HepG2 (cell line): ENCODE data around the gene PPP1R3F. TPM values are rescaled to one million over a fixed set of nuclear protein-coding genes. Genes with fewer than 3 reads are reported as not detected.

Experiments used
- ATAC-seq: fragments of 200-7000 bp; cut with Tn5 transposase; 3 replicates; pipeline ENCODE4 v1.9.1; 2020; ENCODE audit warnings: mild to moderate bottlenecking, moderate library complexity
- BruUV-seq: library from RNA; stranded (reverse); fragments of 400-500 nt; replicated peaks from 2 replicates; lab custom pipeline; 2021; lab: Mats Ljungman, UMichigan
- CTCF ChIA-PET: fragments of 300-600 bp; formaldehyde crosslinking; extraction: SDS; loops from one replicate; lab custom pipeline; 2021; ENCODE audit warnings: low total read pairs, inconsistent platforms, low intra/inter-chr PET ratio; lab: Yijun Ruan, JAX
- POLR2A ChIA-PET: fragments of 350-600 bp; sonication (Branson Sonifier 250); formaldehyde crosslinking; loops from one replicate; lab custom pipeline; 2020; ENCODE audit warnings: antibody characterized with exemption, inconsistent platforms; lab: Yijun Ruan, JAX
- DNase-seq: peaks from one replicate; pipeline ENCODE4 v3.0.0-alpha.2; 2015; ENCODE audit warnings: low spot score
- FAIRE-seq: peaks from 3 replicates; lab custom pipeline; 2011; peaks lifted over from hg19 to GRCh38; lab: Jason Lieb, UNC
- H2AFZ ChIP-seq: one replicate; pipeline ENCODE4 v1.6.1; 2011; ENCODE audit warnings: low read length, inconsistent platforms
- H3K27ac ChIP-seq: fragments of 300-600 bp; 3 replicates; pipeline ENCODE4 v1.8.0; 2011; ENCODE audit warnings: mixed run types, mild to moderate bottlenecking, mixed read lengths, low read length, inconsistent platforms; ENCODE audit not compliant: insufficient read depth; ENCODE audit errors: extremely low read length
- H3K27me3 ChIP-seq, 2 experiments: fragments of 200-600 bp in 1 of 2; 2 replicates in 1 of 2; 3 replicates in 1 of 2; pipeline versions ENCODE4 v1.6.0 to v1.8.0; 2011; ENCODE audit warnings: low read length in 2 of 2, mild to moderate bottlenecking in 2 of 2, moderate library complexity in 2 of 2, inconsistent platforms in 1 of 2; ENCODE audit not compliant: insufficient read depth in 2 of 2, control insufficient read depth in 1 of 2
- H3K36me3 ChIP-seq, 2 experiments: fragments of 200-600 bp in 1 of 2; replicated peaks in 1 of 2; 2 replicates in 1 of 2; 3 replicates in 1 of 2; pipeline versions ENCODE4 v1.5.1 to v1.8.0; 2011; ENCODE audit warnings: low read length in 2 of 2, inconsistent platforms in 1 of 2; ENCODE audit not compliant: insufficient read depth in 2 of 2, control insufficient read depth in 1 of 2
- H3K4me1 ChIP-seq: 2 replicates; pipeline ENCODE4 v1.5.1; 2012; ENCODE audit warnings: low read length, inconsistent platforms; ENCODE audit not compliant: insufficient read depth
- H3K4me2 ChIP-seq: 2 replicates; pipeline ENCODE4 v1.6.0; 2011; ENCODE audit warnings: low read depth, low read length, inconsistent platforms
- H3K4me3 ChIP-seq, 3 experiments: fragments of 200-600 bp in 1 of 3; sonication (generic), shearing (Covaris generic) in 1 of 3; replicated peaks in 1 of 3; 2 replicates each; pipeline ENCODE4 v1.5.1; 2011 to 2016; ENCODE audit warnings: low read length in 3 of 3, inconsistent platforms in 2 of 3, low read depth in 2 of 3, mild to moderate bottlenecking in 2 of 3, control low read depth in 1 of 3, mixed read lengths in 1 of 3; ENCODE audit not compliant: insufficient read depth in 1 of 3
- H3K79me2 ChIP-seq: one replicate; pipeline ENCODE4 v1.6.1; 2011; ENCODE audit warnings: low read length, inconsistent platforms; ENCODE audit not compliant: insufficient read depth
- H3K9ac ChIP-seq: 2 replicates; pipeline ENCODE4 v1.6.0; 2011; ENCODE audit warnings: mild to moderate bottlenecking, low read depth, low read length, inconsistent platforms; ENCODE audit not compliant: insufficient read depth
- H3K9me3 ChIP-seq: 2 replicates; pipeline ENCODE4 v1.5.1; 2012; ENCODE audit warnings: mild to moderate bottlenecking, low read length
- H4K20me1 ChIP-seq: 2 replicates; pipeline ENCODE4 v1.6.0; 2011; ENCODE audit warnings: inconsistent platforms, mild to moderate bottlenecking, low read length, moderate library complexity; ENCODE audit not compliant: insufficient read depth
- BHLHE40 ChIP-seq: IDR thresholded peaks from 2 replicates; pipeline ENCODE4 v1.6.1; 2011; ENCODE audit warnings: low read length, improper control_type of control experiment
- NFKBIZ ChIP-seq: IDR thresholded peaks from 2 replicates; pipeline ENCODE4 v1.6.1; 2018; ENCODE audit warnings: missing genetic modification reagents, missing compliant biosample characterization
- SIN3B ChIP-seq: fragments of 150-350 bp; IDR thresholded peaks from 2 replicates; pipeline ENCODE4 v1.6.1; 2014; ENCODE audit warnings: low read length
- SKI ChIP-seq: fragments of 450-650 bp; IDR thresholded peaks from one replicate; pipeline ENCODE4 v1.6.1; 2018; ENCODE audit warnings: mild to moderate bottlenecking; ENCODE audit not compliant: partially characterized antibody
- SP2 ChIP-seq: sonication (generic); formaldehyde crosslinking; IDR thresholded peaks from 2 replicates; pipeline ENCODE4 v1.5.1; 2020; ENCODE audit warnings: mild to moderate bottlenecking, missing genetic modification reagents
- ZNF207 ChIP-seq: fragments of 450-650 bp; IDR thresholded peaks from 2 replicates; pipeline ENCODE4 v1.6.1; 2016; ENCODE audit warnings: antibody characterized with exemption, borderline replicate concordance
- ZNF33B ChIP-seq: sonication (generic); formaldehyde crosslinking; IDR thresholded peaks from 2 replicates; pipeline ENCODE4 v1.5.1; 2020; ENCODE audit warnings: mild to moderate bottlenecking, missing genetic modification reagents
- ZNF407 ChIP-seq: sonication (generic); formaldehyde crosslinking; IDR thresholded peaks from one replicate; pipeline ENCODE4 v1.5.1; 2020; ENCODE audit warnings: mild to moderate bottlenecking, missing genetic modification reagents; ENCODE audit errors: not compliant biosample characterization
- ZNF629 ChIP-seq: sonication (generic); formaldehyde crosslinking; conservative IDR thresholded peaks from 2 replicates; pipeline ENCODE4 v1.5.0; 2020; ENCODE audit warnings: missing genetic modification reagents
- WGBS: methylation state at CpG from one replicate; pipeline ENCODE4 v1.1.6; 2017; ENCODE audit warnings: low lambda C conversion rate; 5-methylcytosine and 5-hydroxymethylcytosine counted together
- in situ Hi-C: cut with HindIII; loops from 2 replicates; pipeline ENCODE4 v1.10.0; 2017; ENCODE audit warnings: low pct_unique_long_range_greater_than_20kb; ENCODE audit not compliant: extremely low pct_ligation_motif_present
- intact Hi-C: fragments of 100-400 bp; cut with micrococcal nuclease; formaldehyde crosslinking; loops from one replicate; pipeline ENCODE4 v1.10.0; 2022; ENCODE audit not compliant: unreplicated experiment
- polyA plus RNA-seq, 8 experiments: library from polyadenylated mRNA; depleted of rRNA in 3 of 8; stranded (reverse) in 7 of 8; unstranded in 1 of 8; fragments of >200 nt; fragmentation: Illumina TruSeq in 4 of 8; extraction: Trizol in 4 of 8; gene quantifications; 2 replicates each; pipeline versions ENCODE4 v1.2.1 to v1.2.3, GENCODE V29; 2011 to 2016; ENCODE audit warnings: low read depth in 4 of 8, missing spikeins in 1 of 8, mixed read lengths in 1 of 8; ENCODE audit not compliant: insufficient read depth in 1 of 8
- total RNA-seq, 5 experiments: library from RNA; depleted of rRNA; stranded (reverse); fragments of >200 nt; fragmentation: Illumina TruSeq; extraction: Trizol; gene quantifications; 2 replicates each; pipeline ENCODE4 v1.2.3, GENCODE V29; 2016; ENCODE audit warnings: low read depth in 1 of 5

The PPP1R3F gene
- total and polyA plus RNA-seq, 2 of the 13 experiments (the other 11 are each of a cell fraction or from before 2014, with no cell fraction given), result 0.82 to 0.84 TPM

GRCh38 chrX:49256268-49256995, 13.2 kb upstream of the PPP1R3F start:
- in situ Hi-C loops (no loop called here), intact Hi-C loops (no loop called here)
- H3K9me3 ChIP-seq, result no peaks in the 10 kb centered on the region
- no peak for FAIRE-seq
- H3K36me3 ChIP-seq, result no peaks in the 10 kb centered on the region
- no TSS peak for BruUV-seq
- H3K27ac ChIP-seq, result no peak overlapping the region
- no peak overlapping the region for H3K9ac ChIP-seq
- WGBS, result no CpG with 5 or more reads among the region's 9 CpGs
- H3K4me1 ChIP-seq, result peaks cover 11% of the 10 kb centered on the region
- ChIA-PET CTCF (no interaction called here), POLR2A (interaction anchor here (1.2 kb wide), 1 partner anchor 13 kb away, joined by 5 read pairs; the partner anchor contains the start of gene PPP1R3F)
- H2AFZ ChIP-seq, result no peak overlapping the region
- no peak overlapping the region for H3K4me2 ChIP-seq
- no peaks in the 10 kb centered on the region for H4K20me1 ChIP-seq
- DNase-seq, result no peak
- H3K27me3 ChIP-seq, result no peaks in the 10 kb centered on the region
- TF ChIP-seq ZNF629 (CRISPR knock-in tag), result peak; percentile 32; the same call in 1 of the 2 replicates
- TF ChIP-seq NFKBIZ (CRISPR knock-in tag), result no peak
- H3K79me2 ChIP-seq, result no peaks in the 10 kb centered on the region
- ATAC-seq, result no peak
- H3K4me3 ChIP-seq, result no peak overlapping the region

DNA sequence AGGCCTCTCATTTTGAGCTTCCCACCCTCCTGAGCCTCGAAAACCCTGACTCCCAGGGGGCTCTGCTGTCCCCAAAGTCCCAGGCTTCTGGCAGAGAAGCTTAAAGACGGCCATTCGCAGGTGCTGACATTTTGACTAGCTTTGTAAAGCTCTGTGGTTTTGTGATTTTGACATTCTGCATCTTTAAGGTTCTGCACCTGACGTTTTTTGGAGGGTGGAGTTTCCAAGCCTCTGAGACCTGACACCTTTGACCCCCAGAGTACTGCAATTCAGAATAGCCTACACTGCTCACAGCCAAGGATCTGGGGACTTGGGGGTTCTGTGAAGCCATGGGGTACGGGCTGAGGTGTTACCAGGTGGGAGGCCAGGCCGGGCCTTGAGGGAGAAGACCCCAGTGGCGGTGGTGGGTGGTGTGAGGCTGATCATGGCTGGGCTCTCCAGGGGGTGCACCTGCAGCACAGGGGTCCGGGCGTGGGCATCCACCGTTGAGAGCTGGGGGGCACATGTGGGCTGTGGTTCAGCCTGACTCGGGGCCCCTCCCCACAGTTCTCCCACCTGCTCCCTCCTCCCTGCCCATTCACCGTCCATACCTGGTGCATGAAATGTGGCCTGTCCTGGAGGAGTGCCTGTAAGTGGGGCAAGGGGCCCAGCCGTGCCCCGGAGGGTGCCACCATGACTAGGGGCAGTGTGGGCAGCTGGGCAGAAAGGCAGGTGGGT, 12.4 kb upstream of the PPP1R3F start:
- Histone ChIP-seq H3K4me1 (peaks cover 11% of the 10 kb centered on the region), H2AFZ (no peak overlapping the region), H3K27me3 (no peaks in the 10 kb centered on the region), H4K20me1 (no peaks in the 10 kb centered on the region), H3K4me2 (no peak overlapping the region), H3K9ac (no peak overlapping the region), H3K36me3 (no peaks in the 10 kb centered on the region), H3K4me3 (no peak overlapping the region), H3K9me3 (no peaks in the 10 kb centered on the region), H3K27ac (no peak overlapping the region), H3K79me2 (no peaks in the 10 kb centered on the region)
- BruUV-seq, result no TSS peak
- ATAC-seq (no peak), FAIRE-seq (no peak), DNase-seq (no peak)
- intact Hi-C loops, result no loop called here
- ChIA-PET CTCF (no interaction called here), POLR2A (interaction anchor here (1.2 kb wide), 1 partner anchor 12 kb away, joined by 5 read pairs; the partner anchor contains the start of gene PPP1R3F)
- in situ Hi-C loops, result no loop called here
- WGBS, result no CpG with 5 or more reads among the region's 14 CpGs
- no peak for TF ChIP-seq ZNF33B (CRISPR knock-in tag)
- no peak for TF ChIP-seq SKI
- no peak for TF ChIP-seq SIN3B
- no peak for TF ChIP-seq ZNF207
- no peak for TF ChIP-seq ZNF407 (CRISPR knock-in tag)
- no peak for TF ChIP-seq SP2 (CRISPR knock-in tag)
- TF ChIP-seq BHLHE40, result no peak
